Heart left ventricle (tissue), 16 donors: ENCODE measurements around the gene CSF2. TPM values are rescaled to one million over a fixed set of nuclear protein-coding genes. Genes with fewer than 3 reads are reported as not detected.

ENCODE experiments used
- ATAC-seq, 4 donors: fragments of 200-7000 bp; cut with Tn5 transposase; one replicate each; pipeline ENCODE4 v1.9.1; 2020 to 2022; ENCODE audit warnings: moderate library complexity in 4 of 4, mild to moderate bottlenecking in 3 of 4, moderate number of reproducible peaks in 1 of 4
- DNase-seq, 5 donors: peaks; one replicate each; pipeline ENCODE4 v3.0.0-alpha.2; 2020
- H3K27ac ChIP-seq, 12 donors: fragments of 200-600 bp; sonication (generic) in 4 of 12; one replicate each; pipeline versions ENCODE4 v1.5.0 to v1.8.0; 2016 to 2022; ENCODE audit warnings: mild to moderate bottlenecking in 2 of 12
- H3K27me3 ChIP-seq, 9 donors: fragments of 200-600 bp; sonication (generic) in 2 of 9; one replicate each; pipeline versions ENCODE4 v1.5.1 to v1.8.0; 2016 to 2022; ENCODE audit warnings: mild to moderate bottlenecking in 3 of 9
- H3K36me3 ChIP-seq, 9 donors: fragments of 200-600 bp; sonication (generic) in 2 of 9; one replicate each; pipeline versions ENCODE4 v1.5.0 to v1.8.0; 2018 to 2022; ENCODE audit warnings: mild to moderate bottlenecking in 2 of 9
- H3K4me1 ChIP-seq, 12 donors: fragments of 200-600 bp; sonication (generic) in 4 of 12; one replicate each; pipeline versions ENCODE4 v1.5.0 to v1.8.0; 2016 to 2022; ENCODE audit warnings: mild to moderate bottlenecking in 3 of 12
- H3K4me3 ChIP-seq, 12 donors: fragments of 200-600 bp; sonication (generic) in 4 of 12; one replicate each; pipeline versions ENCODE4 v1.5.0 to v1.8.0; 2017 to 2022; ENCODE audit warnings: mild to moderate bottlenecking in 9 of 12, moderate library complexity in 4 of 12
- H3K9me3 ChIP-seq, 12 donors: fragments of 200-600 bp; sonication (generic) in 4 of 12; one replicate each; pipeline versions ENCODE4 v1.5.0 to v1.8.0; 2016 to 2022; ENCODE audit warnings: mild to moderate bottlenecking in 1 of 12
- POLR2A ChIP-seq, 2 donors: fragments of 450-650 bp; IDR thresholded peaks; one replicate each; pipeline ENCODE4 v1.6.1; 2017; ENCODE audit warnings: antibody characterized with exemption in 2 of 2, mild to moderate bottlenecking in 2 of 2, moderate library complexity in 2 of 2
- WGBS, 4 donors: extraction: QIAGEN DNeasy Blood & Tissue Kit in 2 of 4; methylation state at CpG; one replicate each; pipeline versions ENCODE4 v1.1.5 to v1.1.7; 2013 to 2018; 5-methylcytosine and 5-hydroxymethylcytosine counted together
- intact Hi-C, 10 donors: fragments of 100-400 bp; cut with DNase I; formaldehyde crosslinking; loops; one replicate each; pipeline versions ENCODE4 v1.11.1 to v1.14.2; 2022
- polyA plus RNA-seq, 2 donors: library from polyadenylated mRNA; stranded (reverse); fragments of 200-250 nt; gene quantifications; one replicate each; pipeline ENCODE4 v1.2.3, GENCODE V29; 2013
- total RNA-seq, 9 donors: library from RNA; depleted of rRNA in 2 of 9; stranded (reverse); fragments of >200 nt in 2 of 9; fragmentation: NEBNext Ultra II Directional in 3 of 9; extraction: Animal tissue kit (Norgen Biotek cat#: 25700) in 3 of 9; gene quantifications; one replicate each; pipeline versions ENCODE4 v1.1.0 to v1.2.4, GENCODE V29; 2016 to 2023
- TF ChIP-seq, protein P1 (sequence below), 12 donors: fragments of 200-600 bp; sonication (generic) in 4 of 12; IDR thresholded peaks; one replicate each; pipeline versions ENCODE4 v1.5.0 to v1.8.0; 2018 to 2022; ENCODE audit warnings: antibody characterized with exemption in 12 of 12, mild to moderate bottlenecking in 5 of 12
- donor health status: ischemic (EF 13 %, LVEDD 7.1; RV severe dilation, severe dysfunction).
- donor health status: healthy with polysubstance abuse.
- donor health status: DM: no; HTN: yes; CAD: no.
- donor health status: DM: no; HTN: no; CAD: no.
- donor health status: ischemic (EF 25% LVEDD 6.9; RV normal size, moderate dysfunction).
- donor health status: ischemic (EF 25% LVEDD 5.7; RV mildly dilated, moderate dysfunction).
- donor health status: healthy.
- donor health status: DM: yes; HTN: yes; CAD: no.
- donor health status: ischemic (EF 35%, LVEDD 5.7; RV mildly dilated, moderate dysfunction).
- donor health status: nonischemic (EF 11% LVEDD 7.7; RV severe dilation, severe dysfunction).
- donor health status: DM: yes; HTN: yes; CAD: no.
- donor health status: PGD.
- donor health status: ischemic (EF 29% LVEDD 5.4; RV normal size, mild dysfunction).
- donor health status: nonischemic (EF 23%, LVEDD 6.1; RV moderate dilation, normal function).

Gene CSF2
- total and polyA plus RNA-seq, 11 donors = 0.67 TPM; not detected in 10

DNA sequence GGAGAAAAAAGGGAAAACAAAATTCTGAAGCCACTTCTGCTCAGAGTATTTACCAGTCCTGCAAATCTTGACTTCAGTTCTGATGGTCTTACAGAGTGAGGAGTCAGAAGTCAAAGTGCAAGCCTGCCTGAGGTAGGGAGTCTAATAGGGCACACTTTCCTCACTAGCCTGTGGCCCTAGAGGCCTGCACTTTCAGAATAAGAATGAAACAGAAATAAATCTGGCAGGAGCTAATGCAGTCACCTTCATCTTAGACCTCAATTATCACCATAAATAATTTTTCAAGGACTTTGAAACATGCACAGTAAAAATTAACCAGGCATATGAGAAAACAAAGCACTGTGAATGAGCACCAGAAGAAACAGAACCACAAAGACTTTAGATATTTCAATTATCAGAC lies 41.4 kb upstream of the CSF2 start:
- Histone ChIP-seq H3K36me3 (no peaks in the 10 kb centered on the region), H3K9me3 (peaks cover 0 to 10% (median 0%) of the 10 kb centered on the region in 12 donors), H3K4me3 (no peak overlapping the region), H3K27ac (no peak overlapping the region), H3K27me3 (peaks cover 0 to 4% (median 0%) of the 10 kb centered on the region in 9 donors), H3K4me1 (no peaks in the 10 kb centered on the region)
- ATAC-seq (no peak), DNase-seq (no peak)
- TF ChIP-seq POLR2A (IDR thresholded peaks at IDR 0.05) = no peak
- TF ChIP-seq, protein P1, sequence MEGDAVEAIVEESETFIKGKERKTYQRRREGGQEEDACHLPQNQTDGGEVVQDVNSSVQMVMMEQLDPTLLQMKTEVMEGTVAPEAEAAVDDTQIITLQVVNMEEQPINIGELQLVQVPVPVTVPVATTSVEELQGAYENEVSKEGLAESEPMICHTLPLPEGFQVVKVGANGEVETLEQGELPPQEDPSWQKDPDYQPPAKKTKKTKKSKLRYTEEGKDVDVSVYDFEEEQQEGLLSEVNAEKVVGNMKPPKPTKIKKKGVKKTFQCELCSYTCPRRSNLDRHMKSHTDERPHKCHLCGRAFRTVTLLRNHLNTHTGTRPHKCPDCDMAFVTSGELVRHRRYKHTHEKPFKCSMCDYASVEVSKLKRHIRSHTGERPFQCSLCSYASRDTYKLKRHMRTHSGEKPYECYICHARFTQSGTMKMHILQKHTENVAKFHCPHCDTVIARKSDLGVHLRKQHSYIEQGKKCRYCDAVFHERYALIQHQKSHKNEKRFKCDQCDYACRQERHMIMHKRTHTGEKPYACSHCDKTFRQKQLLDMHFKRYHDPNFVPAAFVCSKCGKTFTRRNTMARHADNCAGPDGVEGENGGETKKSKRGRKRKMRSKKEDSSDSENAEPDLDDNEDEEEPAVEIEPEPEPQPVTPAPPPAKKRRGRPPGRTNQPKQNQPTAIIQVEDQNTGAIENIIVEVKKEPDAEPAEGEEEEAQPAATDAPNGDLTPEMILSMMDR (IDR thresholded peaks at IDR 0.05) = no peak
- intact Hi-C loops = no loop called here

DNA sequence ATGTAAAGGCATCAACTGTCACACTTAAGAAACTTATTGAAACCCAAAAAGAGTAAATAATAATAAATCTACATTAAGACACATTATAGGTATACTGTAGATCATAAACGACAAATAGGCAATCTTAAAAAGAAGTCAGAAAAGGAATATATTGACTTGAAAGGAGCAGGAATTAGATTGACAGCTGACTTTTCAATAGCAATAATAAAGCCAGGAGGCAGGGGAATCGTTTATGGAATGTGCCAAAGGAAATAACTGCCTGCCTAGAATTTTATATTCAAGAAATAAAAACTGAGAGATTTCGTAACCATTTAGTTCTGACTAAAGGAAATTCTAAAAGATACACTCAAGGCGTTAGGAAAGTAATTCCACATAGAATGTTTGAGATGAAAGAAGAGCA lies 40.5 kb upstream of the CSF2 start:
- no peak overlapping the region for H3K27ac ChIP-seq
- TF ChIP-seq, protein P1 (IDR thresholded peaks at IDR 0.05) = no peak
- TF ChIP-seq POLR2A (IDR thresholded peaks at IDR 0.05) = no peak
- H3K4me1 ChIP-seq = no peaks in the 10 kb centered on the region
- peaks cover 0 to 4% (median 0%) of the 10 kb centered on the region in 9 donors for H3K27me3 ChIP-seq
- H3K9me3 ChIP-seq = peaks cover 0 to 10% (median 0%) of the 10 kb centered on the region in 12 donors
- DNase-seq (no peak), ATAC-seq (no peak)
- intact Hi-C loops = no loop called here
- 49 to 77% (median 62%) methylated on average over 4 of the region's 4 CpGs for WGBS, 4 donors
- no peaks in the 10 kb centered on the region for H3K36me3 ChIP-seq
- no peak overlapping the region for H3K4me3 ChIP-seq

DNA sequence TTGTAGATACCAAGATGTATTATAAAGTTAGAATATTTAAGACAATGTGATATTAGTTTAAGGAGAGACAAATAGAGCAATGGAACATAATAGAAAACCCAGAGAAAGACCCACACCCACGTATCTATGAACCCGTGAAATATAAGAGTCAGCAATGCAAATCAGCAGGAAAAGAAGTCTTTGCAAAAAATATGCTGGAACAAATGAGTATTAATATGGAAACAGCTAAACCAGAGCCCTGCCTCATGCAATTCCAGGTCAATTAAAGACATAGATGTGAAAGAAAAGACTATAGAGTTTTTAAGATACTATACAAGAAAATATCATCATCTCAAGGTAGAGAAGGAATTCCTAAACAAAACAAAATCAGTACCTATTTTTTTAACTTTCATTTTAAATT lies 36.2 kb upstream of the CSF2 start:
- H3K27me3 ChIP-seq = peaks cover 0 to 8% (median 0%) of the 10 kb centered on the region in 9 donors
- H3K27ac ChIP-seq = no peak overlapping the region
- no peaks in the 10 kb centered on the region for H3K36me3 ChIP-seq
- WGBS, 4 donors = 55 to 64% (median 60%) methylated on average over 2 of the region's 2 CpGs
- peaks cover 0 to 17% (median 0%) of the 10 kb centered on the region in 12 donors for H3K9me3 ChIP-seq
- H3K4me3 ChIP-seq = no peak overlapping the region
- DNase-seq (no peak), ATAC-seq (no peak)
- H3K4me1 ChIP-seq = no peaks in the 10 kb centered on the region
- intact Hi-C loops = no loop called here
- TF ChIP-seq, protein P1 (IDR thresholded peaks at IDR 0.05) = no peak
- no peak for TF ChIP-seq POLR2A (IDR thresholded peaks at IDR 0.05)

DNA sequence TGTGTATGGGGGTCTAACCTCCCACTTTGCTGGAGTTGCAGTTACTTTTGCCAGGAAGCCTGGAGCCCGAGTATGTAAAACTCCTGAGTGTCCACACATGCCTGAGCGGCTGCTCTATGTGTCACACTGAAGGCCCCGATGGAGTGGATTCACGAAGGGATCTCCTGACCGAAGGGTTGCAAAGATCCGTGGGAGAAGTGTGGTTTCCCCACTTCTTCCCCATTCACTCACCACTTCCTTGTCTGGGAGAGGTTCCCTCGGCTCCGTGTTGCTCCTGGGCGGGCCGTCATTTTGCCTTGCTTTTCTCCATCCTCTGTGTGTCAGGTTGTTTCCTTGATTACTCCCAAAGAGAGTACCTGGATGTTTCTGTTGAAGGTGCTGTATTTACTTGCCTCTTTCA lies 29.4 kb upstream of the CSF2 start:
- Histone ChIP-seq H3K36me3 (no peaks in the 10 kb centered on the region), H3K27me3 (peaks cover 0 to 19% (median 0%) of the 10 kb centered on the region in 9 donors), H3K4me3 (no peak overlapping the region), H3K27ac (no peak overlapping the region), H3K4me1 (no peaks in the 10 kb centered on the region), H3K9me3 (peaks cover 0 to 3% (median 0%) of the 10 kb centered on the region in 12 donors)
- intact Hi-C loops = no loop called here
- no peak for TF ChIP-seq POLR2A (IDR thresholded peaks at IDR 0.05)
- TF ChIP-seq, protein P1 (IDR thresholded peaks at IDR 0.05) = no peak
- 82 to 88% (median 86%) methylated on average over 10 of the region's 10 CpGs for WGBS, 4 donors
- ATAC-seq = no peak
- peak in 2 of 5 donors; percentile 13 to 17 for DNase-seq
